Naive thymus-derived CD8-positive, alpha-beta T cell (primary cell): ENCODE data around the gene TMEM41B. TPM values are rescaled to one million over a fixed set of nuclear protein-coding genes. Genes with fewer than 3 reads are reported as not detected.
A peak's percentile ranks its signal among the peaks of the same experiment; 100 is the strongest.

ENCODE experiments used
- ATAC-seq, 2 donors: fragments of 150-1000 bp; cut with Tn5 transposase in 1 of 2; sonication (Bioruptor Pico), chemical (Tn5 transposase) in 1 of 2; 1 replicate in 1 of 2; 2 replicates in 1 of 2; pipeline ENCODE4 v1.10.0; 2021; ENCODE audit warnings: mild to moderate bottlenecking in 2 of 2, moderate library complexity in 2 of 2
- POLR2A ChIA-PET: fragments of 350-600 bp; sonication (Branson Sonifier 250); formaldehyde crosslinking; loops from one replicate; lab custom pipeline; 2021; ENCODE audit warnings: antibody characterized with exemption; lab: Charles Lee
- DNase-seq, 10 donors: peaks; one replicate each; pipeline versions ENCODE4 v3.0.0 to v3.0.0-alpha.2; 2020 to 2022
- H3K27ac Mint-ChIP-seq, 10 donors: one replicate each; pipeline ENCODE4 v1.8.0; 2020 to 2022; ENCODE audit warnings: mild to moderate bottlenecking in 10 of 10, mixed read lengths in 10 of 10, moderate library complexity in 4 of 10, inconsistent platforms in 1 of 10
- H3K27me3 Mint-ChIP-seq, 5 donors: one replicate each; pipeline ENCODE4 v1.8.0; 2021 to 2022; ENCODE audit warnings: mixed read lengths in 5 of 5
- H3K36me3 Mint-ChIP-seq, 3 donors: one replicate each; pipeline ENCODE4 v1.8.0; 2020 to 2022; ENCODE audit warnings: mixed read lengths in 3 of 3, mild to moderate bottlenecking in 2 of 3, inconsistent platforms in 1 of 3
- H3K4me1 Mint-ChIP-seq, 4 donors: one replicate each; pipeline ENCODE4 v1.8.0; 2021 to 2022; ENCODE audit warnings: mixed read lengths in 4 of 4
- H3K4me3 Mint-ChIP-seq, 10 donors: one replicate each; pipeline ENCODE4 v1.8.0; 2020 to 2022; ENCODE audit warnings: mild to moderate bottlenecking in 10 of 10, mixed read lengths in 10 of 10, moderate library complexity in 6 of 10, inconsistent platforms in 1 of 10
- H3K9me3 Mint-ChIP-seq, 9 donors: one replicate each; pipeline ENCODE4 v1.8.0; 2020 to 2022; ENCODE audit warnings: mixed read lengths in 9 of 9, mild to moderate bottlenecking in 3 of 9, inconsistent platforms in 1 of 9, moderate library complexity in 1 of 9
- polyA plus RNA-seq, 3 donors: library from polyadenylated mRNA; unstranded; fragments of 300-500 nt; fragmentation: Illumina TruSeq; gene quantifications; one replicate each; pipeline ENCODE4 v1.2.3, GENCODE V29; 2021
- total RNA-seq, 8 experiments: library from RNA in 2 of 8; stranded (reverse) in 2 of 8; gene quantifications; one replicate each; pipeline ENCODE4 v1.2.3 and lab custom pipeline; 2021 to 2026

The TMEM41B gene
- total and polyA plus RNA-seq, 5 experiments from 2014 or later: 7.4 to 84.9 (median 16.3) TPM

DNA sequence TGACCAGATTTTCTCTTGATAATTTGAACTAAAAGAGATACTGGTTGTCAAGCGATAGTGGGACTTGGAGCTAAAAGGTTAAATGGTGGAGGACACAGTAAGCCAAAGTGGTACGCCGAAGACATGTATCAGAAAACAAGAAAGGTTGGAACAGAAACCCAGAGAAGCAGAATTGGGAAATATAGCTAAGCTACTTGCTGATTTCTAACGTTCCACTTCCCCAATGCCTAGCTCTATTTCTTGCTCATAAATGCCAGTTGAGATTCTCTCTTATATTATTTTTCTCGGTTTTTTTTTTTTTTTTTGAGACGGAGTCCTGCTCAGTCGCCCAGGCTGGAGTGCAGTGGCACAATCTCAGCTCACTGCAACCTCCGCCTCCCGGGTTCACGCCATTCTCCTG lies 12.7 kb downstream of the TMEM41B start:
- POLR2A ChIA-PET: interaction anchor here (1.1 to 1.2 kb wide), 2 partner anchors 21 to 37 kb away, joined by 3 to 15 read pairs; no protein-coding TSS in a partner anchor
- Mint-ChIP-seq H3K4me3 (no peak overlapping the region), H3K27me3 (no peaks in the 10 kb centered on the region), H3K9me3 (no peaks in the 10 kb centered on the region), H3K4me1 (peaks cover 7 to 25% (median 15%) of the 10 kb centered on the region in 4 donors), H3K36me3 (peaks cover 0 to 29% (median 2%) of the 10 kb centered on the region in 3 donors), H3K27ac (peak overlapping the region in 4 of 10 donors; percentile 23 to 86 (median 71))
- DNase-seq (no peak), ATAC-seq (no peak)

DNA sequence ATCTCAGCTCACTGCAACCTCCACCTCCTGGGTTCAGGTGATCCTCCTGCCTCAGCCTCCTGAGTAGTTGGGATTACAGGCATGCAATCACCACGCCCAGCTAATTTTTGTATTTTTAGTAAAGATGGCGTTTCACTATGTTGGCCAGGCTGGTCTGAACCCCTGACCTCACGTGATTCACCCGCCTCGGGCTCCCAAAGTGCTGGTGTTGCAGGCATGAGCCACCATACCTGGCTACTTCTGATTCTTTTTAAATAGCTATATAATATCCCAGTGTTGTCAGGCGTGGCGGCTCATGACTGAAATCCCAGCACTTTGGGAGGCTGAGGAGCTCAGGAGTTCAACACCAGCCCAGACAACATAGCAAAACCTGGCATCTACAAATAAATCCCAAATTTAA lies 20.7 kb downstream of the TMEM41B start:
- POLR2A ChIA-PET: interaction anchor here (1.0 to 1.4 kb wide), 3 partner anchors 12 to 167 kb away, joined by 3 to 8 read pairs (median 3); partner anchors contain the start of gene ZNF143
- Mint-ChIP-seq H3K9me3 (no peaks in the 10 kb centered on the region), H3K4me3 (no peak overlapping the region), H3K4me1 (peaks cover 3 to 11% (median 7%) of the 10 kb centered on the region in 4 donors), H3K36me3 (peaks cover 0 to 59% (median 2%) of the 10 kb centered on the region in 3 donors), H3K27me3 (no peaks in the 10 kb centered on the region), H3K27ac (peak overlapping the region in 2 of 10 donors; percentile 19 to 27)
- no peak for ATAC-seq
- DNase-seq: no peak

DNA sequence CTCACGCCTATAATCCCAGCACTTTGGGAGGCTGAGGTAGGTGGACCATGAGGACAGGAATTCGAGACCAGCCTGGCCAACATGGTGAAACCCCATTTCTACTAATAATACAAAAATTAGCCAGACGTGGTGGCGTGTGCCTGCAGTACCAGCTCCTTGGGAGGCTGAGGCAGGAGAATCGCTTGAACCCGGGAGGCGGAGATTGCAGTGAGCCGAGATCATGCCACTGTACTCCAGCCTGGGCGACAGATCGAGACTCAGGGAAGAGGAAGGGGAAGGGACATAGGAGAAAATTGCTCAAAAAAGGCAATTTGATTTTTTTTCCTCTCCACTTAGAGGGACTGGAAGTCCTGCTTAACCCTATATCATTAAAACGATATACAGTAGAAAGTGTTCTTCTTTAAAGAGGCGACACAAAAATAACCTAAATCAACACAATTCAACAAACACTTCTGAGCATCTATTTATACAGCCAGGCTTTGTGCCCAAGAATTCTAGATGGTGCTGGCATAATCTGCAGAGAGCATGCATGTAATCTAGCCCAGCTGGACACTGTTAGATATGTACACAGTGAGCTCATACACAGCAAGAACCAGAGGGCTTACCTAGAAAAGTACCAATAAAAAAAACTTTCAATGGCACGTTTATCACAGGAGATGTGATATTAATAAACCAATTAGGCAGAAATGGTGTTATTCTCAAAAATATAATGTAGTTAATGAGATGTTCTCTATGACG lies 28.4 kb downstream of the TMEM41B start:
- peak overlapping the region in 2 of 10 donors; percentile 2 to 4 for H3K27ac Mint-ChIP-seq
- peaks cover 0 to 72% (median 6%) of the 10 kb centered on the region in 3 donors for H3K36me3 Mint-ChIP-seq
- ATAC-seq (no peak), DNase-seq (no peak)
- H3K9me3 Mint-ChIP-seq: no peaks in the 10 kb centered on the region
- no peaks in the 10 kb centered on the region for H3K27me3 Mint-ChIP-seq
- POLR2A ChIA-PET: no interaction called here
- H3K4me3 Mint-ChIP-seq: no peak overlapping the region
- H3K4me1 Mint-ChIP-seq: peaks cover 3 to 19% (median 14%) of the 10 kb centered on the region in 4 donors

DNA sequence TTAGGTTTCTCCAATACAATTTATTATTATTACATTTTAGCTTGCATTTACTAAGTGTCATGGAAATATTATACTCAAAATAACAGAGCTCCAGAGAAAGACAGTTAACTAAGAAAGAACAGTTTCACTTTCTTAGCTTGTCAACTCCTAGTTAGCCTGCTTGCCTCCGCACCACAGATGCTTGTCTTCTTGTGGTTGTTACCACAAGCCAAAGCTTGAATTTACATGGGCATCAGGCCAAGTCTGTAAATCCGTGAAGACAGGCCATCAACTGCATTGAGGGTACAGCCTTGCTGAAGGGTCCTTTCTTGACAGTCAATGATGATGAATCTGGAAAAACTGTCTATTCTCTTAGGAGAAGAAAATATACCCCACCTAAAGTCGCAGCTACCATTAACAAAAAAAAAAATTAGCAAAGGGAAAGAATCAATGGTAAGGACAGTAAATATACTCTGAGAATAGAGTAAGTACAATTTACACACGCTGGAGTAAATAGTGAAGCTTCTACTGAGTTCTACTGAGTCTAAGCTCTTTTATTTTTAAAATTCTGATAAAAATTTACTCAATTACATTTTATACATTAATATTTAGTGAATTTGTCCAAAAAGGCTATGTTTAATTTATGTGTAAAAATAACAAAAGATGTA lies 33.6 kb downstream of the TMEM41B start:
- peak overlapping the region; percentile 61 to 91 (median 84) for H3K27ac Mint-ChIP-seq
- DNase-seq (peak in 9 of 10 donors; percentile 33 to 82 (median 71)), ATAC-seq (peak; percentile 92 to 97)
- H3K36me3 Mint-ChIP-seq: peaks cover 0 to 36% (median 6%) of the 10 kb centered on the region in 3 donors
- H3K9me3 Mint-ChIP-seq: no peaks in the 10 kb centered on the region
- POLR2A ChIA-PET: interaction anchor here (0.5 to 1.8 kb wide), 8 partner anchors 16 to 180 kb away, joined by 3 to 23 read pairs (median 6); partner anchors contain the start of genes DENND5A, TMEM41B and ZNF143
- peaks cover 5 to 21% (median 17%) of the 10 kb centered on the region in 4 donors for H3K4me1 Mint-ChIP-seq
- H3K4me3 Mint-ChIP-seq: peak overlapping the region; percentile 33 to 73 (median 71)
- H3K27me3 Mint-ChIP-seq: no peaks in the 10 kb centered on the region

DNA sequence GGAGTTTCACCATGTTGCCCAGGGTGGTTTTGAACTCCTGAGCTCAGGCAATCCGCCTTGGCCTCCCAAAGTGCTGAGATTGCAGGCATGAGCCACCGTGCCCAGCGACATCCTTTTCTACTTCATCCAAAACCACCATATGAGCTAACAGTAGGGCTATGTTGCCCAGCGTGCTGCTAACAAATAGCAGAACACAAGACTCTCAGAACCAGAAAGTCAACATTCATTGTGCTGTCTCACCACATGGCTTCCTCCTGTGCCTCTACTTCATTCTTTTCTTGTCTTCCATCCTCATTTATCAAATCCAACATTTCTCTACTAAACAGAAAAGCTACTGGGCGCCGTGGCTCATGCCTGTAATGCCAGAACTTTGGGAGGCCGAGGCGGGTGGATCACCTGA lies 37.2 kb downstream of the TMEM41B start:
- POLR2A ChIA-PET: interaction anchor here (0.7 to 5.1 kb wide), 4 partner anchors 11 to 184 kb away, joined by 3 to 22 read pairs (median 5); partner anchors contain the start of genes DENND5A and ZNF143
- peaks cover 13 to 30% (median 25%) of the 10 kb centered on the region in 4 donors for H3K4me1 Mint-ChIP-seq
- H3K36me3 Mint-ChIP-seq: peaks cover 0 to 6% (median 0%) of the 10 kb centered on the region in 3 donors
- H3K9me3 Mint-ChIP-seq: no peaks in the 10 kb centered on the region
- DNase-seq: no peak
- H3K4me3 Mint-ChIP-seq: no peak overlapping the region
- peak overlapping the region in 5 of 10 donors; percentile 5 to 63 (median 47) for H3K27ac Mint-ChIP-seq
- H3K27me3 Mint-ChIP-seq: no peaks in the 10 kb centered on the region
- no peak for ATAC-seq

DNA sequence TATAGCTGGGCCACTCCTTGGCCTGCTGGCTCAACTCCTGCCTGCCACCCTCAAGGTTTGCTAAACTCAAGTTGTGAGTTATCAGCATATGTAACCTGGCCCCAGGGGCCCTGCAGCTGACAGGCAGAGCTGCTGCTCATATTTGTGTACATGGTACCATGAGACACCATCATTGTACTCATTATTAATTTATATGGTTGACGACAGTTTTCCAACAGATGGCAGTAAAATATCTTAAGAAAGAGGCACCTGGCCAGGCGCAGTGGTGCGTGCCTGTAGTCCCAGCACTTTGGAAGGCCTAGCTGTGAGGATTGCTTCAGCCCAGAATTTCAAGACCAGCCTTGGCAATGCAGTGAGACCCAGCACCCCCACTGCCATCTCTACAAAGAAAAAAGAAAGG lies 37.8 kb downstream of the TMEM41B start:
- POLR2A ChIA-PET: interaction anchor here (1.9 to 5.1 kb wide), 2 partner anchors 11 to 26 kb away, joined by 5 to 22 read pairs; partner anchors contain the start of gene DENND5A
- DNase-seq: no peak
- no peak for ATAC-seq

DNA sequence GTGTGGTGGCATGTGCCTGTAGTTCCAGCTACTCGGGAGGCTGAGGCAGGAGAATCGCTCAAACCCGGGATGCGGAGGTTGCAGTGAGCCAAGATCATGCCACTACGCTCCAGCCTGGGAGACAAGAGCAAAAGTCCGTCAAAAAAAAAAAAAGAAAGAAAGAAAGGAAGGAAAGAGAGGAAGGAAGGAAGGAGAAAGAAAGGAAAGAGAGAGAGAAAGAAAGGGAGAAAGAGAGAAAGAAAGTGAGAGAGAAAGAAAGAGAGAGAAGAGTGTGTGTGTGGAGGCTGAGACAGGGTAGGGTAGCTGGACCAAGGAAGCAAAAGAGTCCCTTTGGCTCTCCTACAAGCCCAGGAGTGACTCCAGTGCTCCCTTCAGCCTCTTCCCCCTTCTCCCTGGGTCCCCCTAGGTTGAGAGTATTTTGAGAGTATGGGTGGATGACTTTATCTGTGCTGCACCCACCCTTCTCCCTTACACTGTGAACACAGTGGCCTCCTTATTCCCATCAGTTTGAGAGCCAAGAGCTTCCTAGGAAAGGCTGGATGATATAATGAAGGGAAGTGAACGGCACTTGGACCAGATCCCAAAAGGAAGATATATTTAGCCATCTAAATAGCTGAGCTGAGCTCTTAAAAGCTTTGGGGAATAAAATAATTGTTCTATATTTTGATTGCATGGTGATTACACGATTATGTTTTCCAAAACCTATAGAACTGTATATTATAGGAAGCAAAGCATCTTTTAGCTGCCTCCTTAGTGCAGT lies 39.7 kb downstream of the TMEM41B start:
- Mint-ChIP-seq H3K4me3 (no peak overlapping the region), H3K4me1 (peaks cover 8 to 12% (median 8%) of the 10 kb centered on the region in 4 donors), H3K9me3 (no peaks in the 10 kb centered on the region), H3K27me3 (no peaks in the 10 kb centered on the region), H3K36me3 (peaks cover 0 to 3% (median 0%) of the 10 kb centered on the region in 3 donors), H3K27ac (peak overlapping the region in 3 of 10 donors; percentile 31 to 63 (median 46))
- DNase-seq (no peak), ATAC-seq (no peak)
- POLR2A ChIA-PET: interaction anchor here (5.1 kb wide), 1 partner anchor 9 kb away, joined by 22 read pairs; the partner anchor contains the start of gene DENND5A

More for the DNA sequence above, 37.8 kb downstream of the TMEM41B start:
- no peaks in the 10 kb centered on the region for H3K9me3 Mint-ChIP-seq
- H3K4me1 Mint-ChIP-seq: peaks cover 13 to 30% (median 25%) of the 10 kb centered on the region in 4 donors
- peaks cover 0 to 3% (median 0%) of the 10 kb centered on the region in 3 donors for H3K36me3 Mint-ChIP-seq
- H3K27me3 Mint-ChIP-seq: no peaks in the 10 kb centered on the region
- H3K27ac Mint-ChIP-seq: peak overlapping the region in 1 of 10 donors; percentile 10
- H3K4me3 Mint-ChIP-seq: no peak overlapping the region

DNA sequence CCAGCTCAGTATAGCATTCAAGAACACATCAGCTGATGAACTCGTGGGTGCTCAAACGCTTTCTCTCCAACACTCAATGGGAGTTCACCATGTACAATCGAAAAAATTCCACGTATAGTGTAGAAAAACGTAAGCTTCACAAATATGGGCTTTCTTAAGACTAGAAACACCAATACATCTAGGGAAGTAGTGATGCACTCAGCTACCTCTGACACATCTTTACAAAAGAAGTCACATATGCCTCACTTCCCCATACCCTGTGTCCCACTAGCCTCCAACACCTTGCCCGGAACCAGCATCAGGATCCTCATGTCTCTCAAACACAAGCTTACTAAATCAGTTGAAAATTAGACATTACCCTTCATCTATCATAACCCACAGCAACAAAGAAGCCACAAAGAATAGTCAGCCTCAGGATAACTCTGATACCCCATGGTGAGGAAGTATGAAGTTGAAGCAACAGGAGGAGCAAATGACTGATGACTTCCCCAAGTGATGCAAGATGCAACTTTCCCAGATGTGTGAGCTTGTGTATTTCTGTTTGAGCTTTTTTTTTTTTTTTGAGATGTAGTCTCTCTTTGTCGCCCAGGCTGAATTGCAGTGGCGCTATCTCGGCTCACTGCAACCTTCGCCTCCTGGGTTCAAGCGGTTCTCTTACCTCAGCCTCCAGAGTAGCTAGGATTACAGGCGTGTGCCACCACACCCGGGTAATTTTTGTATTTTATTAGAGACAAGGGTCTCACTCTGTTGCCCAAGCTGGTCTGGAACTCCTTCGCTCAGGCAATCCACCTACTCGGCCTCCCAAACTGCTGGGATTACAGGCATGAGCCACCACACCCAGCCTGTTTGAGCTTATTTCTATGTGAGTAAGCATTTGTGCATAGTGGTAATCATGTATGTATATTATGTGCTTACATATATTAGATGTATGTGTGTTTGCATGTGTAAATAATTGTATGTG lies 40.7 kb downstream of the TMEM41B start:
- Mint-ChIP-seq H3K9me3 (no peaks in the 10 kb centered on the region), H3K27me3 (no peaks in the 10 kb centered on the region), H3K27ac (peak overlapping the region in 5 of 10 donors; percentile 6 to 63 (median 40)), H3K4me1 (peaks cover 8 to 12% (median 8%) of the 10 kb centered on the region in 4 donors), H3K4me3 (no peak overlapping the region), H3K36me3 (peaks cover 0 to 3% (median 0%) of the 10 kb centered on the region in 3 donors)
- POLR2A ChIA-PET: interaction anchor here (1.2 to 5.1 kb wide), 2 partner anchors 8 to 111 kb away, joined by 4 to 22 read pairs; partner anchors contain the start of genes DENND5A and IPO7
- DNase-seq: no peak
- ATAC-seq: no peak

DNA sequence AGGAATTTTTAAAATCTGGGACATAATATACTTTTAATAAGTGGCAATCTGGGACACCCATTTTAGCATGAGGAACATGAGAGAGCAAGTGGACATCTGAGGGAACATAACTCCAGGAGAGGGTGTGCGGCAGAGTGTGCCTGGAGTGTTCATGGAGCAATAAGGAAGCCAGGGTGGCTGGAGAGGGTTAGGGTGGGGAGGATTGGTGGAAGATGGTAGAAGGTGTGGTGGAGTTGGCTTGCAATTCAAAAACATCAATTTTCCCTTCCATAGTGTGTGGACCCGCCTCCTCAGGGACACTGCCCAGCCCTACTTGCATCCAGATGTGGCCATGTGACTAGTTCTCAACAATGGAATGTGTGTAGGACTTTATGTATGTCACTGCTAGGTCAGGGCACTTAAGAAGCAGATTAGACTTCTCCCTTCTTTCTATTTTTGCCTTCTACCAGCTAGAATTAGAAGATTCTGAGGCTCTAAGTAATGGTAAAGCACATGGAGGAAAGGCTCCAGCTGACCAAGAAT lies 44.8 kb downstream of the TMEM41B start:
- Mint-ChIP-seq H3K4me3 (no peak overlapping the region), H3K9me3 (no peaks in the 10 kb centered on the region), H3K27ac (peak overlapping the region in 3 of 10 donors; percentile 1 to 40 (median 33)), H3K4me1 (peaks cover 12 to 21% (median 14%) of the 10 kb centered on the region in 4 donors), H3K27me3 (peaks cover 0 to 1% (median 0%) of the 10 kb centered on the region in 5 donors), H3K36me3 (no peaks in the 10 kb centered on the region)
- POLR2A ChIA-PET: no interaction called here
- DNase-seq: no peak
- ATAC-seq: no peak

DNA sequence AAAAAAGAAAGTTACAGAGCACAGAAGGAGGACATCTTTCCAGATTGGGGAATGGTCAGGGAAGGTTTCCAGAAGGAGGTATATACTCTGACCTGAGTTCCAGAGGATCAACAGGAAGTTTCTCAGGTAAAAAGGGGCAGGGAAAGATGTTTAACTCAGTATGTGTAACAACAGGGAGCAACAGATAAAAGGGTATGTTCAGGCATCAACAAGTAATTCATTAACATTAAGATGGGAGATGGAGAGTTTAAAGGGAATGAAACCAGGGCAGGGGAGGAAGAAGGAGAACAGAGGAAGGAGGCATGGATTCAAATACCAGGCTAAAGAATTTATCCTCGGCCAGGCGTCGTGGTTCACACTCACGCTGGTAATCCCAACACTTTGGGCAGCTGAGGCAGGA lies 46.7 kb downstream of the TMEM41B start:
- H3K4me3 Mint-ChIP-seq: peak overlapping the region in 2 of 10 donors; percentile 29 to 48
- no peak for ATAC-seq
- H3K4me1 Mint-ChIP-seq: peaks cover 9 to 21% (median 18%) of the 10 kb centered on the region in 4 donors
- DNase-seq: no peak
- peaks cover 0 to 1% (median 0%) of the 10 kb centered on the region in 5 donors for H3K27me3 Mint-ChIP-seq
- H3K9me3 Mint-ChIP-seq: no peaks in the 10 kb centered on the region
- POLR2A ChIA-PET: interaction anchor here (0.6 to 4.4 kb wide), 2 partner anchors 7 to 12 kb away, joined by 4 to 22 read pairs; no protein-coding TSS in a partner anchor
- peak overlapping the region in 1 of 10 donors; percentile 17 for H3K27ac Mint-ChIP-seq
- no peaks in the 10 kb centered on the region for H3K36me3 Mint-ChIP-seq
